ENCODE measurements around the gene KLHDC7A.

DNA sequence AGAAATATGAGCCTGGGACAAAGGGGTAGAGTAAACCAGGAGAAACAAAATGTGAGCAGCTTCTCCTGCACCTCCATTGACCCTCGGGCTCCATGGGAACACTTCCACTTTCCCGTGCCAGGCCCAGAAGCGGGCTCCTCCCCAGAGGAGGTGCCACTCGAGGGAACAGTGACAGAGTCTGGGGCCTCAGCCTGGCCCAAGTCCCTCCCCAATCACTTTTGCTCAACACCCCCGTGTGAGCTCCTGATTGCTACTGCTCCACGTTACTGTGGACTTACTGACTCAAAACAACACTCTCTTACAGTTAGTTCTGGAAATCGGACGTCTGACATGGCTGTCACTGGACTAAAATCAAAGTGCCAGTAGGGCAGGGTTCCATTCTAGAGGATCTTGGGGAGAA is 17.7 kb upstream of the KLHDC7A start:
- TF ChIP-seq, protein P1, sequence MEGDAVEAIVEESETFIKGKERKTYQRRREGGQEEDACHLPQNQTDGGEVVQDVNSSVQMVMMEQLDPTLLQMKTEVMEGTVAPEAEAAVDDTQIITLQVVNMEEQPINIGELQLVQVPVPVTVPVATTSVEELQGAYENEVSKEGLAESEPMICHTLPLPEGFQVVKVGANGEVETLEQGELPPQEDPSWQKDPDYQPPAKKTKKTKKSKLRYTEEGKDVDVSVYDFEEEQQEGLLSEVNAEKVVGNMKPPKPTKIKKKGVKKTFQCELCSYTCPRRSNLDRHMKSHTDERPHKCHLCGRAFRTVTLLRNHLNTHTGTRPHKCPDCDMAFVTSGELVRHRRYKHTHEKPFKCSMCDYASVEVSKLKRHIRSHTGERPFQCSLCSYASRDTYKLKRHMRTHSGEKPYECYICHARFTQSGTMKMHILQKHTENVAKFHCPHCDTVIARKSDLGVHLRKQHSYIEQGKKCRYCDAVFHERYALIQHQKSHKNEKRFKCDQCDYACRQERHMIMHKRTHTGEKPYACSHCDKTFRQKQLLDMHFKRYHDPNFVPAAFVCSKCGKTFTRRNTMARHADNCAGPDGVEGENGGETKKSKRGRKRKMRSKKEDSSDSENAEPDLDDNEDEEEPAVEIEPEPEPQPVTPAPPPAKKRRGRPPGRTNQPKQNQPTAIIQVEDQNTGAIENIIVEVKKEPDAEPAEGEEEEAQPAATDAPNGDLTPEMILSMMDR (IDR thresholded peaks at IDR 0.05) = no peak
- TF ChIP-seq POLR2A (IDR thresholded peaks at IDR 0.05) (no peak), POLR2AphosphoS5 (IDR thresholded peaks at IDR 0.05; ENCODE audit: insufficient read depth in 1 of 2, low read depth in 1 of 2) (no peak)
